Activated naive CD8-positive, alpha-beta T cell treated with anti-CD3 and anti-CD28 coated beads for 36 hours (primary cell): ENCODE measurements around the gene C18orf32. TPM values are rescaled to one million over a fixed set of nuclear protein-coding genes. Genes with fewer than 3 reads are reported as not detected.
"Not testable (repeated sequence)": the region's sequence is repeated elsewhere in the genome, so short reads cannot be mapped to it uniquely, and the experiment has no call there.

Experiments
- DNase-seq: peaks from one replicate; pipeline ENCODE4 v3.0.0; 2021
- H3K27ac Mint-ChIP-seq: one replicate; pipeline ENCODE4 v1.8.0; 2022; ENCODE audit warnings: mild to moderate bottlenecking, moderate library complexity, mixed read lengths
- H3K27me3 Mint-ChIP-seq: one replicate; pipeline ENCODE4 v1.8.0; 2022; ENCODE audit warnings: mild to moderate bottlenecking, mixed read lengths
- H3K36me3 Mint-ChIP-seq: one replicate; pipeline ENCODE4 v1.8.0; 2021; ENCODE audit warnings: mild to moderate bottlenecking, mixed read lengths
- H3K4me1 Mint-ChIP-seq: one replicate; pipeline ENCODE4 v1.8.0; 2021; ENCODE audit warnings: mixed read lengths
- H3K4me3 Mint-ChIP-seq: one replicate; pipeline ENCODE4 v1.8.0; 2022; ENCODE audit warnings: mild to moderate bottlenecking, moderate library complexity, mixed read lengths
- H3K9me3 Mint-ChIP-seq: one replicate; pipeline ENCODE4 v1.8.0; 2022; ENCODE audit warnings: mixed read lengths
- total RNA-seq, 2 experiments: library from RNA; stranded (reverse); gene quantifications; one replicate each; pipeline ENCODE4 v1.2.3, GENCODE V29; 2021

The C18orf32 gene
- total RNA-seq, 2 experiments from 2014 or later: 19.6 to 21.8 TPM

DNA sequence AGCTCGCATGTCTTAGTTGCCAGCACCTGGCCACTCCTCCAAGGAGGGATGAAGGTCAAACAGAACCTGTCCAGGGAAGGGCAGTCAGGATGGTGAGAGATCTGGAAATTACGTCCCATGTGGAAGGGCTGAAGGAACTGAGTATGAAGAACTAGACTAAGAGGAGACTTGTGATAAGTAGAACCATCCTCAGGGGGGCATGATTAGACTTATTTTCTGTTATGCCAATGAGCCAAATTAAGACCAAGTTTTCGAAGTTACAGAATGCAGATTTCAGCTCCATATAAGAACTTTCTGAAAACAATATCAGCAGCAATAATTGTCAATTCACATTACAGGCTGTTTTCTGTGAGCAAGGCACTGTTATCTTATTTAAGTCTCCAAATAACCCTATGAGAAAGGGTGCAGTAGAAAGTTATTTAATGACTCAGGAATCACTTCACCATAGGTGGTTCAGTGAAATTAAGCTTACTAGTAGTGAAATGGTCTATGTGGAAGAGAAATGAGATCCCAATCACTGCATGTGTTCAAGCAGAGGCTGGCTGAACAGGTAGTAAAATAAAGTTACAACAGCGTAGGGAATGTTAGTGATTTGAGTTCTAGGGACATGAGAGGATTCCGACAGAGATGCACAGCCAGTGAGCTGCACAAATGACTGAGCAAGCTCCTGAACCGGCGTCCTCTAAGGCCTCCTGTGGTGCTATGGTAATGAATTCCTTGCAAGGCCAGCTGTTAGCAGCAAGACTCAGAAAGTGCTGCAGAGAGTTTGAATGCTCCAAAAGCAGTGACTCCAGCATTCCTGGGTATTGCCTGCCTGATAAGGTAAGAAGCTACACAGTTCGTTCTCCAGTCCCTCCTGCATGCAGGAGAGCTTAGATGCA is 22.1 kb downstream of the C18orf32 start:
- Mint-ChIP-seq H3K36me3 (peaks cover 2% of the 10 kb centered on the region), H3K4me3 (no peak overlapping the region)

DNA sequence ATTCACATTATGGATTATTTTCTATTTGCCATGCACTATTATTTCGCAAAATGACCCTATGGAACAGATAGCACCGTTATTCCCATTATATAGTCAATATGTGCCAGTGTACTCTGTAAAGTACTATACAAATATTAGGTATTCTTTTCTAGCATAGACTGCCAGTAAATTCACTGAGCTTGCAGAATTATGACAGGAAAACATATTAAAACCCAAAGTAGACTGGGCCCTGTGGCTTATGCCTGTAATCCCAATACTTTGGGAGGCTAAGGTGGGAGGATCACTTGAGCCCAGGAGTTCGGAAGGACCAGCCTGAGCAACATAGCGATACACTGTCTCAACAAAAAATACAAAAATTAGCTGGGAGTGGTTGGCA is 25.4 kb downstream of the C18orf32 start:
- DNase-seq: no peak
- Mint-ChIP-seq H3K4me3 (peak overlapping the region; percentile 47), H3K27me3 (no peaks in the 10 kb centered on the region), H3K27ac (peak overlapping the region; percentile 42), H3K4me1 (peaks cover 26% of the 10 kb centered on the region), H3K9me3 (peaks cover 1% of the 10 kb centered on the region), H3K36me3 (peaks cover 6% of the 10 kb centered on the region)

More for the DNA sequence above, 22.1 kb downstream of the C18orf32 start:
- H3K4me1 Mint-ChIP-seq: peaks cover 5% of the 10 kb centered on the region
- H3K9me3 Mint-ChIP-seq: peaks cover 1% of the 10 kb centered on the region
- no peak for DNase-seq
- H3K27me3 Mint-ChIP-seq: no peaks in the 10 kb centered on the region
- no peak overlapping the region for H3K27ac Mint-ChIP-seq

DNA sequence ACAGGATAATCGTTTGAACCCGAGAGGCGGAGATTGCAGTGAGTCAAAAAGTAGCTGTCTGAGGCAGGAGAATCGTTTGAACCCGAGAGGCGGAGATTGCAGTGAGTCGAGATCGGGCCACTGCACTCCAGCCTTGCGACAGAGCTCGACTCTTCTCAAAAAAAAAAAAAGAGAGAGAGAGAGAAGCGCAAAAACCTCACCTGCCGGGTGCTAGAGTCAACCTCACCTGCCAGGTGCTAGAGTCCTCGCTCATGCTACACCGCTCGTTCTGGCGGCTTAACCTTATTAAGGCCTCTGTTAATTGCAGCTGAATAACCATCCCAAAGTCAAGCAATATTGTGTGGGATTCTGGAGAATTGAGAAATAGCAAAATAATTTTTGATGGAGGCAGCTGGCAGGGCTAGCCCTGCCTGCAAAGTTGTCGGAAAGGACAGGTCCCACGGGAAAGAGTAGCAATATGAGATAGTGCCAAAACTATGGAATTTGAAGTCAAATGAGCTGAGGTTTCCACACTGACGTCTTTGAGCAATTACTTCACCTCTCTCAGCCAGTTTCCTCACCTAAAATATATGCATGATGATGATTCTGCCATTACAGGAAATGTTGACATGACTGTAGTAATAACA is 25.9 kb downstream of the C18orf32 start:
- no peak for DNase-seq
- H3K27me3 Mint-ChIP-seq: no peaks in the 10 kb centered on the region
- peaks cover 28% of the 10 kb centered on the region for H3K4me1 Mint-ChIP-seq
- H3K9me3 Mint-ChIP-seq: peaks cover 1% of the 10 kb centered on the region
- peak overlapping the region; percentile 93 for H3K27ac Mint-ChIP-seq
- peaks cover 6% of the 10 kb centered on the region for H3K36me3 Mint-ChIP-seq
- peak overlapping the region; percentile 78 for H3K4me3 Mint-ChIP-seq

DNA sequence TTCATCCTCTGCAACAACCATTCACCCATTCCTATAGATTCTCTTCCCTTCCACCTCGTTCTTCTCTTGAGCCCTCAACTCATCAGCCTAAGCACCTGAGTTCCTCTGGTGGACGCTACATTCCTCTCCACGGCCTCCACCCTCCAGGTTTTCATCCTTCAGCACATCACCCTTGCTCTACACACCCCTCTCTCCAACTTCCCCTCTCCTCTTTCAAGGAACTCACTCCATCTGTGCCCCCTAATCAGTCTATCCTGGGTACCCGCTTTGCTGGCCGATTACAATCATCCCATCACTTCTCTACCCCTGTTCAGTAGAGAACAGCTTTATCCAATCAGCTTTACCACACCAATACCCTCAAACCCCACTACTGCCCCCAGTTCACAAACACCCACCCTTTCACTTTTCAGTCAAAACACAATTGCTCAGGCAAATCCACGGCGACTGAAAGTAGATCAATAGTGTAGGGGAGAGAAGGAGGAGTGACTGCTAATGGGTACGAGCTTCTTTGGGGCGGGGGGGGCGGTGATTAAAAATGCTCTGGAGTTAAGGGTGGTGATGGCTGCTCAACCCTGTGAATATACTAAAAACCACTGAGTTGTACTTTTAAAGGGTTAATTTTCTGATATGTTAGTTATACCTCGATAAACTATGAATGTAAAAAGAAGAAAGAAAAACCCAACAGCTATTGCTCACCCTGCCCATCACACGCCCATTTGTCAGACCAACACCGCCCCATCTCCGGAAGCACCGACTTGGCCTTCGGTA is 27.4 kb downstream of the C18orf32 start:
- H3K4me3 Mint-ChIP-seq: peak overlapping the region; percentile 78
- H3K27me3 Mint-ChIP-seq: no peaks in the 10 kb centered on the region
- peaks cover 1% of the 10 kb centered on the region for H3K9me3 Mint-ChIP-seq
- DNase-seq: peak; percentile 14
- H3K4me1 Mint-ChIP-seq: peaks cover 33% of the 10 kb centered on the region
- H3K36me3 Mint-ChIP-seq: peaks cover 11% of the 10 kb centered on the region
- H3K27ac Mint-ChIP-seq: peak overlapping the region; percentile 7

DNA sequence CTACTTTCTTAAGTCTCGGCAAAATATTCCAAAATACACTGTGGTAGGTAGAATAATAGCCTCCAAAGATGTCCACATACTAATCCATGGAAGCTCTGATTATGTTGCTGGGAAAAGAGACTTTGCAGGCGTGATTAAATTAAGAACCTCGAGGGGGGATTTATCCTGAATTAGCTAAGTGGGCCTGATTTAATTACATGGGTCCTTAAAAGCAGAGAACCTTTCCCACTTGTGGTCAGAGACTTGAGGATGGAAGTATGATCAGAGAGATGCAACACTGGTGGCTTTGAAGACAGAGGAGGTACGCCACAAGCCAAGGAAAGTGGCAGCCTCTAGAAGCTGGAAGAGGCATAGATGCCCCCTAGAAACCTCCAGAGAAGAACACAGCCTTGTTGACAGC is 29.4 kb downstream of the C18orf32 start:
- Mint-ChIP-seq H3K4me1 (peaks cover 36% of the 10 kb centered on the region), H3K27me3 (no peaks in the 10 kb centered on the region), H3K9me3 (peaks cover 8% of the 10 kb centered on the region), H3K4me3 (no peak overlapping the region), H3K36me3 (peaks cover 26% of the 10 kb centered on the region), H3K27ac (no peak overlapping the region)
- no peak for DNase-seq

DNA sequence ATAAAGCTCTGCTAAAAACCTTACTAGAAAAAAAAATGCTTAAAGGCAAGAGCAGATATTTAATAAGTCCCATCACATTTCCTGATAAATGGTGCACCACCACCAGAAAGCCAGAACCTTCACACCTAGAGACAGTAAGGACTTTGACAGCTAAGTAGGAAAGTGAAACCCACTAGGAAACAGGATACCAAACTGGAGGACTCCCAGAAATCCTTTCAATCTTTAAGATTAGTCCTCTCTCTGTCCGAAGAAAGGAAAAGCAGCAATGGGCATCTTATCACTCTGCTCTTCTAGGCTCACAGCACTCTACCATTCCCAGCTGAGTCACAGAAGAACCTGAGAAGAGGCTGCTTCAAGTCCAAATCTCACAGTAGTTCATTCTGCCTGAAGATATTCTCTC is 30.2 kb downstream of the C18orf32 start:
- H3K36me3 Mint-ChIP-seq: peaks cover 33% of the 10 kb centered on the region
- peaks cover 36% of the 10 kb centered on the region for H3K4me1 Mint-ChIP-seq
- no peaks in the 10 kb centered on the region for H3K27me3 Mint-ChIP-seq
- no peak overlapping the region for H3K27ac Mint-ChIP-seq
- H3K9me3 Mint-ChIP-seq: peaks cover 10% of the 10 kb centered on the region
- no peak overlapping the region for H3K4me3 Mint-ChIP-seq
- no peak for DNase-seq

DNA sequence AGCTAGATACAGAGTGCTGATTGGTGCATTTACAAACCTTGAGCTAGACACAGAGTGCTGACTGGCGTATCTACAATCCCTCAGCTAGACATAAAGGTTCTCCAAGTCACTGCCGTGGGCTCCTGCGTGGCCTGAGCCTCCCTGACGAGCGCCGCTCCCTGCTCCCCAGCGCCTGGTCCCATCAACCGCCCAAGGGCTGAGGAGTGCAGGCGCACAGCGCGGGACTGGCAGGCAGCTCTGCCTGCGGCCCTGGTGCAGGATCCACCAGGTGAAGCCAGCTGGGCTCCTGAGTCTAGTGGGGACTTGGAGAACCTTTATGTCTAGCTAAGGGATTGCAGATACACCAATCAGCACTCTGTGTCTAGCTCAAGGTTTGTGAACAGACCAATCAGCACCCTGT is 34.5 kb downstream of the C18orf32 start:
- H3K27ac Mint-ChIP-seq, H3K27me3 Mint-ChIP-seq, H3K4me3 Mint-ChIP-seq, DNase-seq: not testable (repeated sequence)
- H3K36me3 Mint-ChIP-seq: peaks cover 61% of the 10 kb centered on the region
- H3K9me3 Mint-ChIP-seq: peaks cover 23% of the 10 kb centered on the region
- H3K4me1 Mint-ChIP-seq: peaks cover 24% of the 10 kb centered on the region

DNA sequence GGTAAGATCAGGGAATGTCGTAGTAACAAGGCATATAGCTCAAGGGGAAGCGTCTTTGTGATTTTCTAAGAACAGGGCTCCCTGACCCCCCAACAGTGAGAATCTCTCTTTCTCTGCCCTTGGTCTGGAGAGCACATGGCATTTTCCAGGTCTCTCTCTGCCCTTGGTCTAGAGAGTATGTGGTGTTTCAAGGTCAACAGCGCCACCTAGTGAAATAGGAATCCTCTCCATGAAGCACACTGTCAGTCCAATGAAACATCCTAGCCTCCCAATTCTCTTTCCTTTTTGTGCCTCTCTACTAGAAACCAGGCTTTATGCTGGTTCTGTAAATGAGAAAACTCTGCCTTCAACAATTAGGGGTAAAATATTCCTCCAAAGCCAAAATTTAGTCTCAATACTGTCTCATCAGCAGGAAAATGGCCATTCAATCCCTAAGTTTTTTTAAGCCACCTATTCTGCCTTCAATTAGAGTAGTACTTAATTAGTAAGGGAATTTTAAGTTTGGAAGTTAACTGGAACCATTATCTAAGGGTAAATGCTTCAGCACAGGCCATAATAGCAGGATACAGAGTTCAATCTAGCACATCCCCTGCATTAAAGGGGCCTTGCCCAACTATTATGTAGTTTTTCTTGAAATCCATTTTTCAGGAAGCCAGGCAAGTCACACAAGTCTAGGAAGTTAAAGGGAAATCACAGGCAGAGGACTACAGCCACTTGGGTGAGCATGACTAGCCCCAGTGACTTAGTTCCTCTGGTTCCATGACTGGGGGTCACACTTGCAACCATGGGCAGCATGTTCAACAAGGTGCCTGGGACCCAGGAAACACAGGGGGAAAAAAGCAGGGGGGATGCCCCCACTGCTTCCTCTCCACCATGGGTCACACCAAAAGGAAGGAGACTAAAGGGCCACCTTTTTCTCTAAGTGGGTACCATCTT is 39.0 kb downstream of the C18orf32 start:
- Mint-ChIP-seq H3K4me3 (no peak overlapping the region), H3K36me3 (peaks cover 62% of the 10 kb centered on the region), H3K4me1 (peaks cover 18% of the 10 kb centered on the region), H3K27me3 (no peaks in the 10 kb centered on the region), H3K27ac (no peak overlapping the region), H3K9me3 (peaks cover 25% of the 10 kb centered on the region)
- peak; percentile 16 for DNase-seq

DNA sequence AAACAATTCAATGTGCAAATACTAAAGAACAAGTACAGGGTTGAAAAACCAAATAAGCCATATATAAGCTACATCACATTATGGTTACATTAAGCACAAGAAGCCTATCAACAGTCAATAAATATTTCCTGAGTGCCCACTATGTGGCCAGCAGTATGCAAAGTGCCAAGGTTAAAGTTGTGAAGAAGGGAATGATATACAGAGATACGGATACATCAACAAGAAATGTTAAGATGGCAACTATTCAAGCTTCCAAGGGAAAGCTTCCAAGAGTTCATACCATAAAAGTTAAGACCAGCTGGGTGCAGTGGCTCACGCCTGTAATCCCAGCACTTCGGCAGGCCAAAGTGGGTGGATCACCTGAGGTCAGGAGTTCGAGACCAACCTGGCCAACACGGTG is 40.6 kb downstream of the C18orf32 start:
- H3K27ac Mint-ChIP-seq: no peak overlapping the region
- peaks cover 55% of the 10 kb centered on the region for H3K36me3 Mint-ChIP-seq
- H3K4me1 Mint-ChIP-seq: peaks cover 22% of the 10 kb centered on the region
- H3K27me3 Mint-ChIP-seq: no peaks in the 10 kb centered on the region
- peaks cover 20% of the 10 kb centered on the region for H3K9me3 Mint-ChIP-seq
- no peak overlapping the region for H3K4me3 Mint-ChIP-seq
- DNase-seq: no peak

DNA sequence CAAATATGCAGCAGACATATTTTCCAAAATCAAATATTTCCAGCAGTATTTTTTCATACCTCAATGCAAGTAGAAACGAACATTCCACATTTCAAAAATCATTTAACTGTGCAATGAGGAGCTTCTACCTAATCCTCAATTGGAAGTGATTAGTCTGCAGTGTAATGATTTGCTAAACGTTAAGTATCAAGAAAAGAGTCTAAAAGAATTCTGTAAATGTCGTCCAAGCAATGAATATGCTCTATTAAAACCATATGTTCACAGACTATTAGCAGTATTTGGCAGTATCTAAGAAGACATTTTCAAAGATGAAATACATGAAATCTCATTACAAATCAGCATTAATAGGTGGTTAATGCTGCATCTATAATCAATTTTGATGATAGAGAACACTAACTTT is 42.5 kb downstream of the C18orf32 start:
- H3K4me1 Mint-ChIP-seq: peaks cover 25% of the 10 kb centered on the region

DNA sequence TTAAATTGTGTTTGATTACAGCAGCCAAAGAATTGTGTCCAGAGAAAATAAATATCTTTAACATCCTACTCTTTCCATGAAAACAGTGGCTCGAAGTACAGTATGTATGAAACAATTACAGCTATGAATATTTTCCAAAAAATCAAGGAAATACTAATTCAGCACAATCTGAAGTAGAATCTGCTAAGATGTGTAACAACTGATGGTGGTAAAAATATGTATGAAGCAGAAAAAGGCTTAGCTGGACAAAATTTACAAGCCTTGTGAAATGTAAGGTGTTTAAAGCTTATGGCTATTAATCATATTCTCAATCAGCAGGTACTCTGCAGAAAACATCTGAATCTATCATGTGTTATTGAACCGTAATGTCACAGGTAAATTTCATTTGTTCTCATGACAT is 43.2 kb downstream of the C18orf32 start:
- peaks cover 37% of the 10 kb centered on the region for H3K36me3 Mint-ChIP-seq
- no peak for DNase-seq
- peaks cover 12% of the 10 kb centered on the region for H3K9me3 Mint-ChIP-seq
- H3K4me1 Mint-ChIP-seq: peaks cover 26% of the 10 kb centered on the region
- H3K27ac Mint-ChIP-seq: no peak overlapping the region
- H3K27me3 Mint-ChIP-seq: no peaks in the 10 kb centered on the region
- no peak overlapping the region for H3K4me3 Mint-ChIP-seq

More for the DNA sequence above, 42.5 kb downstream of the C18orf32 start:
- peaks cover 15% of the 10 kb centered on the region for H3K9me3 Mint-ChIP-seq
- H3K4me3 Mint-ChIP-seq: no peak overlapping the region
- H3K27me3 Mint-ChIP-seq: no peaks in the 10 kb centered on the region
- no peak for DNase-seq
- H3K36me3 Mint-ChIP-seq: peaks cover 44% of the 10 kb centered on the region
- H3K27ac Mint-ChIP-seq: no peak overlapping the region

DNA sequence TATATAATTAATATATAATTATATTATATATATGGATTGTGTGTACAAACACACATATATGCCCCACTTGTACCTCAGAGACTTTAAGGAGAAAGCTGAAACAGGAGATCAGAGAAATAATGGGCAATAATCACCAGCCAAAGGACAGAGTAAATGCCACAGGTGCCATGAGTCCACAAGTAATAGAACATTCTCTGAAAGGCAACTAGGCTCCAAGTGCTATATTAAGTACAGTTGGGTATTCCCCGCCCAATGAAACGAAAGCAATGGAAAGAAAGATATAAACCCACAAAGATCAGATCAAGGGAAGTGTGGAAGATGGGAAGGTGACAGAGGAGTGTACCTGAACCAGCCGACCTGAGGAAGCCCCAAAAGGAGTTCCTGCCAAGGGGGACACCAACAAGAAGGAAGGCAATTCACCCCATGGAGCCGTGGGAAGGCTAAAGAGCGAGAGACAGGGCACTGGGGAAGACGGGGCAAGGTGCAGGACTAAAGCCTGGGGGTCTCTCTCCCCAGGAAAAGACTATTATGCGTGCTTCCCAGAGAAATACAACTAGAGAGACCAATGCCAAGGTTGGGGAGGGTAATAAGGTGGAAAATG is 45.6 kb downstream of the C18orf32 start:
- no peaks in the 10 kb centered on the region for H3K27me3 Mint-ChIP-seq
- no peak overlapping the region for H3K4me3 Mint-ChIP-seq
- no peak overlapping the region for H3K27ac Mint-ChIP-seq
- H3K36me3 Mint-ChIP-seq: peaks cover 15% of the 10 kb centered on the region
- DNase-seq: no peak
- peaks cover 3% of the 10 kb centered on the region for H3K9me3 Mint-ChIP-seq
- H3K4me1 Mint-ChIP-seq: peaks cover 32% of the 10 kb centered on the region

DNA sequence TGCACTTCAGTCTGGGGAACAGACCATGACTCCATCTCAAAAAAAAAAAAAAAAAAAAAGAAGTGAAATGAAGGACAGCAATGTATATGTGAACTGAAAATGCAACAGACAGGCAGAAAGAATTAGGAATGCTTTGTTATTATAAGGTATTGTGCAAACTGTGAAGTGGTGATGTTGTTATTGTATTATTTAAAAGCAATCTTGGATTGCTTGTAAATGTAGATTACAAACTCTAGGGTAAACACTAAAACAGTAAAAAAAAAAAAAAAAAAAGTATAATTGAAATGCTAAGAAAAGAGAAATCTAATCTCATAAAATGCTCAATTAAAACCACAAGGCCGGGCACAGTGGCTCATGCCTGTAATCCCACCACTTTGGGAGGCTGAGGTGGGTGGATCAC is 51.9 kb downstream of the C18orf32 start:
- H3K27me3 Mint-ChIP-seq: no peaks in the 10 kb centered on the region
- H3K27ac Mint-ChIP-seq: no peak overlapping the region
- no peak for DNase-seq
- no peak overlapping the region for H3K4me3 Mint-ChIP-seq
- H3K9me3 Mint-ChIP-seq: no peaks in the 10 kb centered on the region
- no peaks in the 10 kb centered on the region for H3K36me3 Mint-ChIP-seq
- peaks cover 21% of the 10 kb centered on the region for H3K4me1 Mint-ChIP-seq

DNA sequence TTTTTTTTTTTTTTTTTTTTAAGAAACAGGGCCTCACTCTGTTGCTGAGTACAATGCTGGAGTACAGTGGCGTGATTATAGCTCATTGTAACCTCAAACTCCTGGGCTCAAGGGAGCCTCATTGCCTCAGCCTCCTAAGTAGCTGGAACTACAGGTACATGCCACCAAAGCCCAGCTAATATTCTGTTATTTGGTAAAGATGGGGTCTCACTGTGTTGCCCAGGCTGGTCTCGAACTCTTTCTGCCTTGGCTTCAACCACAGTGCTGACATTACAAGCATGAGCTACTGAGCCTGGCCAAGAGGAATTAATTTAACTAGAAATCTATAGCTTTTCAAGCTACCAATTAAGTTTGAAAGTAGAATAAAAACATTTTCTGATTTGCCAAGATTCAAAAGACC is 54.4 kb downstream of the C18orf32 start:
- peaks cover 14% of the 10 kb centered on the region for H3K4me1 Mint-ChIP-seq
- H3K27me3 Mint-ChIP-seq: no peaks in the 10 kb centered on the region
- H3K4me3 Mint-ChIP-seq: no peak overlapping the region
- no peak for DNase-seq
- no peaks in the 10 kb centered on the region for H3K9me3 Mint-ChIP-seq
- peaks cover 11% of the 10 kb centered on the region for H3K36me3 Mint-ChIP-seq
- no peak overlapping the region for H3K27ac Mint-ChIP-seq
